Endothelial cell of umbilical vein (primary cell): ENCODE measurements around the gene CHRNA10.

Experiments
- EZH2 ChIP-seq: IDR thresholded peaks from 2 replicates; pipeline ENCODE4 v1.6.1; 2012; ENCODE audit warnings: borderline replicate concordance, low read depth, mild to moderate bottlenecking, moderate library complexity, low read length, inconsistent platforms; ENCODE audit not compliant: severe bottlenecking
- GATA2 ChIP-seq: IDR thresholded peaks from 2 replicates; pipeline ENCODE4 v1.7.0; 2011; ENCODE audit warnings: low read depth, mild to moderate bottlenecking, moderate library complexity, mixed read lengths, low read length; ENCODE audit not compliant: insufficient read length, insufficient read depth
- JUN ChIP-seq: IDR thresholded peaks from 2 replicates; pipeline ENCODE4 v1.6.1; 2011; ENCODE audit warnings: borderline replicate concordance, low read depth; ENCODE audit not compliant: insufficient read length, insufficient read depth
- POLR2A ChIP-seq: IDR thresholded peaks from 2 replicates; pipeline ENCODE4 v1.6.1; 2012; ENCODE audit warnings: low read depth, mild to moderate bottlenecking, control low read depth, low read length
- POLR2AphosphoS5 ChIP-seq: IDR thresholded peaks from 2 replicates; pipeline ENCODE4 v1.6.1; 2012; ENCODE audit warnings: low read depth, mild to moderate bottlenecking, control low read depth, low read length, moderate library complexity; ENCODE audit not compliant: insufficient read depth
- TF ChIP-seq, protein P1 (sequence below): IDR thresholded peaks from 2 replicates; pipeline ENCODE4 v1.6.1; 2011; ENCODE audit not compliant: insufficient read depth, insufficient read length
- TF ChIP-seq, protein P2 (sequence below), 2 donors: IDR thresholded peaks; 1 replicate in 1 of 2; 2 replicates in 1 of 2; pipeline ENCODE4 v1.5.1; 2011; ENCODE audit warnings: low read length in 2 of 2, mild to moderate bottlenecking in 2 of 2, moderate library complexity in 2 of 2, control low read depth in 1 of 2, inconsistent platforms in 1 of 2, low read depth in 1 of 2; ENCODE audit not compliant: insufficient read depth in 1 of 2; ENCODE audit errors: extremely low read depth in 1 of 2

DNA sequence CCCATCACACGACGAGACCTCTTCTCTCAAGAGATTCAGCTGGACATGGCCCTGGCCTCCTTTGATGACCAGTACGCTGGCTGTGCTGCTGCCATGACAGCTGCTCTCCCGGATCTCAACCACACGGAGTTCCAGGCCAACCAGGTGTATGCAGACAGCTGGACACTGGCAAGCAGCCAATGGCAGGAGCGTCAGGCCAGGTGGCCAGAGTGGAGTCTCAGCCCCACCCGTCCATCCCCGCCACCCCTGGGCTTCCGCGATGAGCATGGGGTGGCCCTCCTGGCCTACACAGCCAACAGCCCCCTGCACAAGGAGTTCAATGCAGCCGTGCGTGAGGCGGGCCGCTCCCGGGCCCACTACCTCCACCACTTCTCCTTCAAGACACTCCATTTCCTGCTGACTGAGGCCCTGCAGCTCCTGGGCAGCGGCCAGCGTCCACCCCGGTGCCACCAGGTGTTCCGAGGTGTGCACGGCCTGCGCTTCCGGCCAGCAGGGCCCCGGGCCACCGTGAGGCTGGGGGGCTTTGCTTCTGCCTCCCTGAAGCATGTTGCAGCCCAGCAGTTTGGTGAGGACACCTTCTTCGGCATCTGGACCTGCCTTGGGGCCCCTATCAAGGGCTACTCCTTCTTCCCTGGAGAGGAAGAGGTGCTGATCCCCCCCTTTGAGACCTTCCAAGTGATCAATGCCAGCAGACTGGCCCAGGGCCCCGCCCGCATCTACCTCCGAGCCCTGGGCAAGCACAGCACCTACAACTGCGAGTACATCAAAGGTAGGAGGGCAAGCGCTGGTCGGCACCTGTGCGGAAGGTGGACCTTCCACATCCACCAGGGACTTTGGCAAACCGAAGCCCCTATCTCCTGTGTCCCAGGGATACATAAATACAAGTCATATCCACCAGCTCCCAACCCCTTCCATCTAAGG lies 11.3 kb downstream of the CHRNA10 start:
- TF ChIP-seq EZH2 (no peak), POLR2A (no peak), POLR2AphosphoS5 (no peak), JUN (no peak), GATA2 (no peak)
- TF ChIP-seq, protein P1, sequence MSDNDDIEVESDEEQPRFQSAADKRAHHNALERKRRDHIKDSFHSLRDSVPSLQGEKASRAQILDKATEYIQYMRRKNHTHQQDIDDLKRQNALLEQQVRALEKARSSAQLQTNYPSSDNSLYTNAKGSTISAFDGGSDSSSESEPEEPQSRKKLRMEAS, result no peak
- TF ChIP-seq, protein P2, sequence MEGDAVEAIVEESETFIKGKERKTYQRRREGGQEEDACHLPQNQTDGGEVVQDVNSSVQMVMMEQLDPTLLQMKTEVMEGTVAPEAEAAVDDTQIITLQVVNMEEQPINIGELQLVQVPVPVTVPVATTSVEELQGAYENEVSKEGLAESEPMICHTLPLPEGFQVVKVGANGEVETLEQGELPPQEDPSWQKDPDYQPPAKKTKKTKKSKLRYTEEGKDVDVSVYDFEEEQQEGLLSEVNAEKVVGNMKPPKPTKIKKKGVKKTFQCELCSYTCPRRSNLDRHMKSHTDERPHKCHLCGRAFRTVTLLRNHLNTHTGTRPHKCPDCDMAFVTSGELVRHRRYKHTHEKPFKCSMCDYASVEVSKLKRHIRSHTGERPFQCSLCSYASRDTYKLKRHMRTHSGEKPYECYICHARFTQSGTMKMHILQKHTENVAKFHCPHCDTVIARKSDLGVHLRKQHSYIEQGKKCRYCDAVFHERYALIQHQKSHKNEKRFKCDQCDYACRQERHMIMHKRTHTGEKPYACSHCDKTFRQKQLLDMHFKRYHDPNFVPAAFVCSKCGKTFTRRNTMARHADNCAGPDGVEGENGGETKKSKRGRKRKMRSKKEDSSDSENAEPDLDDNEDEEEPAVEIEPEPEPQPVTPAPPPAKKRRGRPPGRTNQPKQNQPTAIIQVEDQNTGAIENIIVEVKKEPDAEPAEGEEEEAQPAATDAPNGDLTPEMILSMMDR (IDR thresholded peaks at IDR 0.05; ENCODE audit: extremely low read depth in 1 of 2, insufficient read depth in 1 of 2, low read depth in 1 of 2, low read length in 2 of 2), result no peak
